Breast epithelium (tissue), 3 donors: ENCODE measurements around the gene ANKRD36C.
"Not testable (repeated sequence)": the region's sequence is repeated elsewhere in the genome, so short reads cannot be mapped to it uniquely, and the experiment has no call there.

Experiments
- CTCF ChIP-seq, 3 donors: fragments of 450-650 bp; IDR thresholded peaks; one replicate each; pipeline ENCODE4 v1.5.1; 2016 to 2017; ENCODE audit warnings: antibody characterized with exemption in 3 of 3, mild to moderate bottlenecking in 3 of 3, moderate library complexity in 3 of 3
- POLR2A ChIP-seq: fragments of 450-650 bp; IDR thresholded peaks from one replicate; pipeline ENCODE4 v1.6.1; 2016; ENCODE audit warnings: antibody characterized with exemption, mild to moderate bottlenecking, moderate library complexity
- POLR2AphosphoS5 ChIP-seq, 3 donors: sonication (generic); formaldehyde crosslinking; IDR thresholded peaks; one replicate each; pipeline ENCODE4 v1.6.1; 2017; ENCODE audit warnings: antibody characterized with exemption in 3 of 3

DNA sequence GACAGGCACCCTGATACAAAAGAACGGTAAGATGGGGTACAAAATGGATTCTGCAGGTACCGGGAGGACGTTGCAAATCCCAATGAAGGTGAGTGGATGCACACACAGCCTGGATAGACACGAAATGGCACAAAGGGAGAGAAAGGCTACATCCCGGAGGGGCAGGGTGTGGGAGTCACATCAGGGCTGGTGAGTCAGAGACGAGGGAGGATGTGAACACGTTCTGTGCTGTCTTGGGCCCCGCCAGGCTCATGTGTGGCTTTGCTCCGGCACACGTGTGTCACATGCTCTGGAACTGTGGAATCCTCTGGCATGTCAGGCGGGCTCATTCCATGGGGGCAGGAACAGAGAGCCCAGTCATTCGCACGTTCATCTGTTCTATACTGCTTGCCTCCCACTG lies 203.0 kb downstream of the ANKRD36C start:
- not testable (repeated sequence) for TF ChIP-seq POLR2AphosphoS5 (IDR thresholded peaks at IDR 0.05); CTCF (IDR thresholded peaks at IDR 0.05); POLR2A
